ENCODE results near the gene CD44.
A peak's percentile ranks its signal among the peaks of the same experiment; 100 is the strongest.

CD44 gene

GRCh38 chr11:35169754-35170153 lies 30.8 kb downstream of the CD44 start:
- no peak for TF ChIP-seq JUND (IDR thresholded peaks at IDR 0.05; ENCODE audit: low read depth)
- in situ Hi-C loops (cut with HindIII; ENCODE audit: low pct_unique_long_range_greater_than_20kb, low sequenced_read_pairs): no loop called here
- DNase-seq (ENCODE audit: low read depth in 1 of 2, low spot score in 1 of 2): no peak

GRCh38 chr11:35170503-35170902 lies 31.5 kb downstream of the CD44 start:
- peak in 1 of 2 experiments; percentile 44 for DNase-seq (ENCODE audit: low read depth in 1 of 2, low spot score in 1 of 2)
- no peak for TF ChIP-seq JUND (IDR thresholded peaks at IDR 0.05; ENCODE audit: low read depth)
- in situ Hi-C loops (cut with HindIII; ENCODE audit: low pct_unique_long_range_greater_than_20kb, low sequenced_read_pairs): no loop called here

- no peak for TF ChIP-seq JUND (IDR thresholded peaks at IDR 0.05; ENCODE audit: low read depth)
- in situ Hi-C loops (cut with HindIII; ENCODE audit: low pct_unique_long_range_greater_than_20kb, low sequenced_read_pairs): no loop called here
- no peak for DNase-seq (ENCODE audit: low read depth in 1 of 2, low spot score in 1 of 2)
Observed at GRCh38 chr11:35171226-35171625, 32.3 kb downstream of the CD44 start.

- DNase-seq (ENCODE audit: low read depth in 1 of 2, low spot score in 1 of 2): no peak
- no peak for TF ChIP-seq JUND (IDR thresholded peaks at IDR 0.05; ENCODE audit: low read depth)
- in situ Hi-C loops (cut with HindIII; ENCODE audit: low pct_unique_long_range_greater_than_20kb, low sequenced_read_pairs): no loop called here
Observed at GRCh38 chr11:35173011-35173511, 34.1 kb downstream of the CD44 start.

GRCh38 chr11:35173616-35174566 lies 34.9 kb downstream of the CD44 start:
- in situ Hi-C loops (cut with HindIII; ENCODE audit: low pct_unique_long_range_greater_than_20kb, low sequenced_read_pairs): no loop called here
- TF ChIP-seq JUND (IDR thresholded peaks at IDR 0.05; ENCODE audit: low read depth): no peak
- DNase-seq (ENCODE audit: low read depth in 1 of 2, low spot score in 1 of 2): peak in 1 of 2 experiments; percentile 50

GRCh38 chr11:35174666-35175065 lies 35.7 kb downstream of the CD44 start:
- TF ChIP-seq JUND (IDR thresholded peaks at IDR 0.05; ENCODE audit: low read depth): no peak
- no peak for DNase-seq (ENCODE audit: low read depth in 1 of 2, low spot score in 1 of 2)
- in situ Hi-C loops (cut with HindIII; ENCODE audit: low pct_unique_long_range_greater_than_20kb, low sequenced_read_pairs): no loop called here

GRCh38 chr11:35177370-35177769 lies 38.4 kb downstream of the CD44 start:
- DNase-seq (ENCODE audit: low read depth in 1 of 2, low spot score in 1 of 2): no peak
- in situ Hi-C loops (cut with HindIII; ENCODE audit: low pct_unique_long_range_greater_than_20kb, low sequenced_read_pairs): no loop called here
- TF ChIP-seq JUND (IDR thresholded peaks at IDR 0.05; ENCODE audit: low read depth): no peak

- no peak for DNase-seq (ENCODE audit: low read depth in 1 of 2, low spot score in 1 of 2)
- in situ Hi-C loops (cut with HindIII; ENCODE audit: low pct_unique_long_range_greater_than_20kb, low sequenced_read_pairs): no loop called here
- TF ChIP-seq JUND (IDR thresholded peaks at IDR 0.05; ENCODE audit: low read depth): no peak
Observed at GRCh38 chr11:35178067-35178805, 39.3 kb downstream of the CD44 start.

GRCh38 chr11:35178873-35179272 lies 39.9 kb downstream of the CD44 start:
- no peak for TF ChIP-seq JUND (IDR thresholded peaks at IDR 0.05; ENCODE audit: low read depth)
- DNase-seq (ENCODE audit: low read depth in 1 of 2, low spot score in 1 of 2): no peak
- in situ Hi-C loops (cut with HindIII; ENCODE audit: low pct_unique_long_range_greater_than_20kb, low sequenced_read_pairs): no loop called here

GRCh38 chr11:35179466-35180135 lies 40.6 kb downstream of the CD44 start:
- DNase-seq (ENCODE audit: low read depth in 1 of 2, low spot score in 1 of 2): no peak
- in situ Hi-C loops (cut with HindIII; ENCODE audit: low pct_unique_long_range_greater_than_20kb, low sequenced_read_pairs): no loop called here
- TF ChIP-seq JUND (IDR thresholded peaks at IDR 0.05; ENCODE audit: low read depth): no peak

- DNase-seq (ENCODE audit: low read depth in 1 of 2, low spot score in 1 of 2): no peak
- in situ Hi-C loops (cut with HindIII; ENCODE audit: low pct_unique_long_range_greater_than_20kb, low sequenced_read_pairs): no loop called here
- TF ChIP-seq JUND (IDR thresholded peaks at IDR 0.05; ENCODE audit: low read depth): no peak
Observed at GRCh38 chr11:35180317-35181233, 41.6 kb downstream of the CD44 start.
